ENCODE data around the gene NEGR1.

DNA sequence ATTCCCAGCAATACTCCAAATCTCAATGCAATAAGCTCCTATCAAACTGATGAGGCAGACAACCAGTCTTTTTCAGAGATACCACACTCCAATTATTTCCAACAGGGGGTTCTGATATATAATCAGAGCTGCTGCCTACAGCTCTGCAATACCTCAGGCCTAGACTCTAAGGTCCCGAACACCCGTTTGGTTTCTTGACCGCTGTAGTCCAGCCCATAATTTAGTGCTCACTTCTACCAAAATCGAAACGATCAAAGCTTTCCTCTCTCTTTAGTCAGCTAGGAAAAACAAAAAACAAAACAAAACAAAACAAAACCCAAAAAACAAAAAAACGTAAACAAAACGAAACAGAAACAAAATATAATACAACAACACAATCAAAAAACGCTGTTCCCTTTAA lies 453.0 kb downstream of the NEGR1 start:
- TF ChIP-seq, protein P1, sequence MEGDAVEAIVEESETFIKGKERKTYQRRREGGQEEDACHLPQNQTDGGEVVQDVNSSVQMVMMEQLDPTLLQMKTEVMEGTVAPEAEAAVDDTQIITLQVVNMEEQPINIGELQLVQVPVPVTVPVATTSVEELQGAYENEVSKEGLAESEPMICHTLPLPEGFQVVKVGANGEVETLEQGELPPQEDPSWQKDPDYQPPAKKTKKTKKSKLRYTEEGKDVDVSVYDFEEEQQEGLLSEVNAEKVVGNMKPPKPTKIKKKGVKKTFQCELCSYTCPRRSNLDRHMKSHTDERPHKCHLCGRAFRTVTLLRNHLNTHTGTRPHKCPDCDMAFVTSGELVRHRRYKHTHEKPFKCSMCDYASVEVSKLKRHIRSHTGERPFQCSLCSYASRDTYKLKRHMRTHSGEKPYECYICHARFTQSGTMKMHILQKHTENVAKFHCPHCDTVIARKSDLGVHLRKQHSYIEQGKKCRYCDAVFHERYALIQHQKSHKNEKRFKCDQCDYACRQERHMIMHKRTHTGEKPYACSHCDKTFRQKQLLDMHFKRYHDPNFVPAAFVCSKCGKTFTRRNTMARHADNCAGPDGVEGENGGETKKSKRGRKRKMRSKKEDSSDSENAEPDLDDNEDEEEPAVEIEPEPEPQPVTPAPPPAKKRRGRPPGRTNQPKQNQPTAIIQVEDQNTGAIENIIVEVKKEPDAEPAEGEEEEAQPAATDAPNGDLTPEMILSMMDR (IDR thresholded peaks at IDR 0.05) = no peak
- no peak for TF ChIP-seq POLR2A (IDR thresholded peaks at IDR 0.05; ENCODE audit: low read depth)
